Prostate gland (tissue), 2 donors: ENCODE measurements around the gene TMEM38B.

ENCODE experiments used
- CTCF ChIP-seq, 4 experiments: fragments of 200-600 bp in 2 of 4; fragments of 450-650 bp in 2 of 4; sonication (generic) in 2 of 4; IDR thresholded peaks; 1 replicate in 3 of 4; 2 replicates in 1 of 4; pipeline ENCODE4 v1.5.1; 2016 to 2019; ENCODE audit warnings: antibody characterized with exemption in 4 of 4, mild to moderate bottlenecking in 2 of 4, moderate library complexity in 2 of 4
- POLR2A ChIP-seq: fragments of 450-650 bp; IDR thresholded peaks from one replicate; pipeline ENCODE4 v1.6.1; 2016; ENCODE audit warnings: antibody characterized with exemption, mild to moderate bottlenecking
- POLR2AphosphoS5 ChIP-seq: sonication (generic); formaldehyde crosslinking; IDR thresholded peaks from one replicate; pipeline ENCODE4 v1.6.1; 2017; ENCODE audit warnings: antibody characterized with exemption

- TF ChIP-seq CTCF (IDR thresholded peaks at IDR 0.05) (no peak), POLR2A (no peak), POLR2AphosphoS5 (no peak)
These were observed 729 bp upstream of the TMEM38B start for GRCh38 chr9:105693435-105694189.
